NCI-H345 treated with DMSO at 0.1 percent for 48 hours (cell line): ENCODE measurements around the gene RNASE2.
"Not testable (repeated sequence)": the region's sequence is repeated elsewhere in the genome, so short reads cannot be mapped to it uniquely, and the experiment has no call there.

Experiments
- DNase-seq: peaks from one replicate; lab custom pipeline; 2025; ENCODE audit not compliant: unreplicated experiment; lab: John Stamatoyannopoulos, UW

The RNASE2 gene

DNA sequence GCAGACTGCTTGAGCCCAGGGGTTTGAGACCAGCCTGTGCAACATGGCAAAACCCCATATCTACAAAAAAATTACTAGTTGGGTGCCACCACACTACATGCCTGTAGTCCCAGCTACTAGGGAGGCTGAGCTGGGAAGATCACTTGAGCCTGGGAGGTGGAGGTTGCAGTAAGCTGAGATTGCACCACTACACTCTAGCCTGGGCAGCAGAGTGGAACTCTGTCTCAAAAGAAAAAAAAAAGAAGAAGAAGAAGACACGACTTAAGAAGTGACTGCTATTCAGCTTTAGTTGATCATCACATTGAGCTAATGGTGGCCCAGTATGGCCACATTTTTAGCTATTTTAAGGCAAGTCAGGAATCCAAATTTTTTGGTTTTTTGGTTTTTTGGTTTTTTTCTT lies 25.6 kb downstream of the RNASE2 start:
- no peak for DNase-seq

DNA sequence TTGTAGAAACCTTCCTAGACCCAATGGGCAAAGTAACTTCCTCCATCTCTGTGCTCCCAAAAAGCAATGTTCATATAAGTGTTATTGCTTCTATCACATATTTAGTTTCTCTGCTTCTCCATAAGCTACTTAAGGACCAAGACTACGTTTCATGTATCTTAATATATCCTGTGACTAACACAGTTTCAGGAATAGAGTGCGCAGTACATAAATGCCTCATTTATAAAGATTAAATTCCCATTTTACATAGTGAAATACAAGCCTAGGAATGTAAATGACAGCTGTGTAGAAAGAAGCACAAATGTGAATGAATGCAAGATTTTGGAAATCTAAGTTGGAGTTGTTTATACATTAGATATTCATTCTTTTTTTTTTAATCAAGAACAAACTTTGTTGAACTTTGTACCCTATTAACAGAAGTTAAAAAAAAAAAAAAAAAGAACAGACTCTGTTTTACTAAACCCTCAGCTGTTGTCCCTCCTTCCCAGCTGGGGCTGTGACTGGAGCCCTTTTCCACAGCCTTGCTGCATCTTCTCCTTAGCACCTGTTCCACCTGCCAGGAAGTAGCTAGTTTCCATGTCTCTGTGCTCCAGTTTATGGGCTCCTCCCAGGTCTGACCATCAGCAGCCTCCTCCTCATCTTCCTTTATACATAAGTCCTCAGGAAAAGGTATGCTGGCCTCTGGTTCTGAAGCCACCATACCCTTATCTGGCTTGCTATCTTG lies 27.5 kb downstream of the RNASE2 start:
- no peak for DNase-seq

DNA sequence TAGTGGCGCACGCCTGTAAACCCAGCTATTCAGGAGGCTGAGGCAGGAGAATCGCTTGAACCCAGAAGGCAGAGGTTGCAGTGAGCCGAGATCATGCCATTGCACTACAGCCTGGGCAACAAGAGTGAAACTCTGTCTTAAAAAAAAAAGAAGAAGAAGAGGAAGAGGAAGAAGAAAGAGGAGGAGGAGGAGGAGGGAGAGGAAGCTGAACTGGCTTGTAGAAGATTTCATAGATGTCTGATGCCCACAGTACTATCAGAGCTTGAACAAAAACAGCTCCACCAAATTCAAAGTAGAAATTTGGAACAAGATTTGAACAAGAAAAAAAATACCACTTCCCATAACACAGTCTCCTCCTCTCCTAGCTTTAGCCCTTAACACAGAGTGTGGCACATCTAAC lies 30.4 kb downstream of the RNASE2 start:
- not testable (repeated sequence) for DNase-seq

DNA sequence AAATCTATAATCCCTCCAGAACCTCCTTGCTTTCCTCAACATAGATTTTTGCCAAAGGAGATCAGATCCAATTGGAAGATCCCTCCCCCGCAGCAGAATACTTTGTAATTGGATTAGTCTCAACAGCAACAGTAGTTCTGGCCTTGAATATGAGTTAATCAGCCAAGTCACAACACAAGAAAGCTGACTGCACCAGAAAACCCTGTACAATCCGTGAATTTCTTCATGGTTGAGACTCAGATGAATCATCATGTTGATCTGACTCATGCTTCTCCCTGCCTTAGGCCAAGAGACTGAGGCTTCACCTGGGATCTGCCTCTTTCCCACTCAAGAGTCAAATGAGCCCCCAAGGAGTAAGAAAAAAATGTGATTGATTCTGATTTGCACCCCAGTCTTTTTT lies 31.5 kb downstream of the RNASE2 start:
- DNase-seq = no peak

DNA sequence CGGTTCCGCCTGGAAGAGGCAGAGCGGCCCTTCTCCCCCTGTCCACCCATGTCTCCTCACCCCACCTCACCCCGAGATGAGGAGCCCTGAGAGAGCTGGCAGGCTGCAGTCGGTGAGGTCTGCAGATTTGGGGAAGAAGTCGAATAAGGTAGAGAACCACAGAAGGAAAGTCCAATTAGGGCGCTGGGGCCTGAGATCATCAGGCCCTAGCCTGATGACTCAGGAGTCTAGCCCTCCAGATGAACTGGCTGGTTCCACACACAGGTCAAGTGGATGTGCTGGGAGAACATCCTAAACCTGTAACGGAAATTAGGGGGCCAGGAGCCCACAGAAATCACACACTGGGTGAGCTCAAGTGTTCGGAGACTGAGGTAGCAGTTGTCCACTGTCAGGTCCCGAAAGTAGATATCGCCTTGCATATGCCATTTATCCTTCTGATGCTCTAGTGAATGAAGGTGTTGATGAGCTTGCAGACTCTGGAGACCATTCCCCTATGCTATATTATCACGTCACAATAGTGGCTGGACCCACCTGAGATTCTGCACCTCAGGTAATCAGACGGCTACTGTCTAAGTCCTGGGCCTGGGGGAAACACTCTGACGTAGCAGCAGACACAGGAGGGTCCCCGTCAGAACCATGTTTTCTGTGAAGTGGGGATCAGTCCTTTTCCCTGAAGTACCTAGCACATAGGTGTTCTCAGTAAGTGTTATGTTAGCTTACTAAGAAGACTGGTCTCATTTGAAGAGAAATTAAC lies 33.6 kb downstream of the RNASE2 start:
- DNase-seq = no peak

DNA sequence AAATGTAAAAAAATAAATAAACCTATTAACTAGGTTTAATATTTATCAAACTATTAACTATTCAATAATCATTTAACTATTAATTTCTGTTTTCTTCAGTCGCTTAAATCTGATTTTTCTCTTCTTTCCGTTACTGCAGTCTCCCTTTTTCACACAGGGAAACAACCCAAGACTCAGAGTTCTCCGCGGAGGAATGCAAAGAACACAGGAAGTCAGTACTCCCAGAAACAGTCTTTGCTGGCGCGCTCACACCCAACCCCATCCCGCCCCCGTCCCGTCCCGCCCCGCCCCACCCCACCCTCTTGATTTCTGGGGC lies 34.1 kb downstream of the RNASE2 start:
- no peak for DNase-seq

DNA sequence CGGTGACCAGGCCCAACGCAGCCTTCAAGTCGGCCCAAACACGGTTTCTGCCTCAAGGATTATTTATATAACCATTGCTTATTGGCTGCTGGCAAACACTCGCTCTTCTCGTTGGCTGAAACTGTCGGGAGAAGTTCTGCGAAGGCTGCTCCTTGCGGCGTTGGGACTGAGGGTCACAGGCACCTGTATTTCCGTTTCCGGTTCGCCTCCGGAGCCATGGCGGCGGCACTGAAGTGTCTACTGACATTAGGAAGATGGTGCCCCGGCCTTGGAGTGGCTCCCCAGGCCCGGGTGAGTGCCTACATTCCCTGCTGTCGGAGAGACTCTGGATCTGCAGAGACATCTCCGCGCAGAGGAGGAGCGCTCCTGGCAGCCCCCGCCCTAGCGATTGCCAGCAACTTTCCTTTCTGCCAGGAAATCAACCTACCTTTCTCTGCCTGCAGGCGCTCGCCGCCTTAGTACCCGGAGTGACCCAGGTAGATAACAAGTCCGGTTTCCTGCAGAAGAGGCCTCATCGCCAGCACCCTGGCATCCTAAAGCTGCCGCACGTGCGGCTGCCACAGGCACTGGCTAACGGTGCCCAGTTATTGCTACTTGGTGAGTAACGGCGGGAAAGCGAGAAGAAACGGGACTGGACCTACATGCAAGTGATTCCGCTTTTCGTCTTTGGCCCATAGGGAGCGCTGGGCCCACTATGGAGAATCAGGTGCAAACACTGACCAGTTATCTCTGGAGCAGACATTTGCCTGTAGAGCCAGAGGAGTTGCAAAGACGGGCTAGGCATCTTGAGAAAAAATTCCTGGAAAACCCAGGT lies 34.7 kb downstream of the RNASE2 start, which contains the start of gene METTL17:
Gene METTL17, plus strand, starts transcription at position 194 of the 814 bp plus-strand sequence. Its CDS starts 23 bp downstream, at position 217.
- peak; percentile 52 for DNase-seq

DNA sequence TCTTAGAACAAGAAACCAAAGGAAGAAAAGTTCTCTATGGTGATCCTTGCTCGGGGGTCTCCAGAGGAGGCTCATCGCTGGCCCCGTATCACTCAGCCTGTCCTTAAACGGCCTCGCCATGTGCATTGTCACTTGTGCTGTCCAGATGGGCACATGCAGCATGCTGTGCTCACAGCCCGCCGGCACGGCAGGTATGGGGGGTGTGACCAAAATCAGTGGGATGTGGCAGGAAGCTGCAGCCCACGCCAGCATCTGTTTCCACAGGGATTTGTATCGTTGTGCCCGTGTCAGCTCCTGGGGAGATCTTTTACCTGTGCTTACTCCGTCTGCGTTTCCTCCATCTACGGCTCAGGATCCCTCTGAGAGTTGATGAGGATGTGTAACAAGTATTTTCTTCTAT lies 41.2 kb downstream of the RNASE2 start:
- DNase-seq = no peak

DNA sequence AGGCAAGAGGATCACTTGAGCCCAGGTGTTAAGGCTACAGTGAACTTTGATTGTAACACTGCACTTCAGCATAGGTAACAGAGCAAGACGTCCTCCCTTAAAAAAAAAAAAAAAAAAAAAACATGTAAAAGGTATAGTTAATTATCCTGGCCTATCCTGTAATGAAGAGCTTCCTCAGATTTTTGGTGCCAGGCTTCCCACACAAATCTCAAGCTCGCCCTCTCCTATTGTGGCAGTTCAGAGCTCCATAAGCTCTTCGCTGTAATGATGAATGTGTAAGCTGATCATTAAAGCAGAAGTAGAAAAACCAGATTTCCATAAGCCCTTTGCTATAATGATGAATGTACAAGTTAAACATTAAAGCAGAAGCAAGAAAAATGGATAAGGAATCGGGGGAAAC lies 41.8 kb downstream of the RNASE2 start:
- no peak for DNase-seq

DNA sequence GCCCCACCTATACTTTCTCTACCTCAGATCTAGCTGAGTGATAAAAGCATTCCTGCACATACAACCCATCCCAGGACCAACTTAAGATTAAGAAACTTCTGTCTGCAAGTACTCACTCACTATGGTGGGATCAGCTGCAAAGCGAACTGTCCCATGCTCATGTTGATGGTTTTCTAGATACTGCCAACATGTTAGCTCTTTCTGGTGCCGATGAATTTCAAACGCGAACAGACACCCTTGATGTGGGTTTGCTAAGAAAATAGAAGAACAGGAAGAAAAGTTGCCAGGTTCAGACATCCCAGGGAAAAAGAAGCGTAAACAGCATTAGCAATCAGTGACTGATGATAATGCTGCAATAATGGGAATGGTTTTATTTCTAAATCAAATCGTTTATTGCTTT lies 42.3 kb downstream of the RNASE2 start:
- DNase-seq = no peak

DNA sequence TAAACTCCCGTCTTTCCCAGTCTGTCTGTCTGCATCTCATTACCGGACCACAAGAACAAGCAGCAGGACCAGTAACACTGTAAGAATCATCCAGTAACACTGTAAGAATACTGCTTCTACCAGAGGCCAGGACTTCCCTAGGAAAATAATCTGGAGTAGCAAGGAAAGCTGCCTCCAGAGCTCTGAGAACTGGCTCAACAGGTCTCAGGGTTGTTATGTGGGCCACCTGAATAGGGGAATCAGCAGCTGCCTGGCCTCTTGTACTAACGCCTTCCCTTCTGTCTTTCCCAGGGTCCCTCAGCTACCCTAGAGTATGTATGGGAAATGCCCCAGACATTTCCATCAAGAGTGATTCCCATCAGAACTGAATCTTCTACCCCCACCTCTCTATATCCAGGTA lies 42.9 kb downstream of the RNASE2 start:
- DNase-seq = no peak

DNA sequence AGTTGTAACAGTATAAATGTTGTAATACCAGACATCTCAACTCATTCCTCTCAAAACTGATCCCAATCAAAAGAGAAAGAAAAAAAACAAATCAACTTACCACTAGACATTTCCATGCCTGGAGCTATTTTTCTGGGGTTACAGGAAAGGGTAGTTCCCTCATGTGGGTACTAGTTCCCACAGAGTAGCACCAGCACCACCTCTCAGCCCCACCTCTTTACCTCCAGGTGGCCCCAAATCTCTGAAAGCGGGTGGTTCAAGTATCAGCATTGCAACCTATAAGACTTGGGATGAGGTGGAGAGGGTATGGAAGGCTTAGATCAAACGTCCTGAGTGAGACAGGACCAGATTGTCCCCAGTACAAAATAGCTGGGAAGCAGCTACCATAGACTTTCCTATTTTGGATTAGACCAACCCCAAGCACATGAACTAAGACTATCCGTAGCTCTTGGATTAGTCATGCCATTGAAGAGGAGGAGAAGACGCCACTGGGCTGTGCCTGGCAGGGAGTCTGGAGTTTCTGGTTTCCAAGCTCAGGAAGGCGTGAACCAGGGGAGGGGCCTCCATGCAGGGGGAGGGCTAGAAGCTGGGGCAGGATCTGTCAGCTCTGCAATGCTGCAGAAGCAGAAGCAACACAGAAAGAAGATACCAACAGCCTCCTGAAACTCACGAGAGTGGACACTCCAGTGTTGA lies 43.5 kb downstream of the RNASE2 start, which contains the start of gene SLC39A2:
Gene SLC39A2, plus strand, starts transcription at position 620 of the 693 bp plus-strand sequence. CDS start 154 bp downstream, outside the sequence.
- no peak for DNase-seq

DNA sequence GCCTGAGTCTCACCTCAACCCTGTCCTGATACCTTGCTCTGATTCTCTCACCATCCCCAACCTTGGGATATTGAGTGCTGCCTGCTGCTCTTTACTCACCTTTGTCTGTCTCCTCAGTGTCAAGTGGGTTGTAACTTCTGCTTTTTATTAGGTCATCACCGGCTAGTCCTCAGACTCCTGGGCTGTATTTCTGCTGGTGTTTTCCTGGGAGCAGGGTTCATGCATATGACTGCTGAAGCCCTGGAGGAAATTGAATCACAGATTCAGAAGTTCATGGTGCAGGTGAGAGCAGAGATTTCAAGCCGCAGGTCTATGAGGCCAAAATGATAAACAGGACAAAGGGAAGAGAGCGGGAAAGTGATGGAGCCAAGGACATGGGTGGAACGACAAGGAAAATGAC lies 44.3 kb downstream of the RNASE2 start:
- no peak for DNase-seq

DNA sequence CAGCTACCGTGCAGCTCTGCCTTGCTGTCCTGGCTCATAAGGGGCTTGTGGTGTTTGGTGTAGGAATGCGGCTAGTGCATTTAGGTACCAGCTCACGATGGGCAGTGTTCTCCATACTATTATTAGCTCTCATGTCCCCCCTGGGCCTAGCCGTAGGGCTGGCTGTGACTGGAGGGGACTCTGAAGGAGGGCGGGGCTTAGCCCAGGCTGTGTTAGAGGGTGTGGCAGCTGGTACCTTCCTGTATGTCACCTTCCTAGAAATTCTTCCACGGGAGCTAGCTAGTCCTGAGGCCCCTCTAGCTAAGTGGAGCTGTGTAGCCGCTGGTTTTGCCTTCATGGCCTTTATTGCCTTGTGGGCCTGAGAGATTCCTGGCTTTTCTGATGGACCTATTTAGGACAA lies 45.9 kb downstream of the RNASE2 start:
- no peak for DNase-seq

DNA sequence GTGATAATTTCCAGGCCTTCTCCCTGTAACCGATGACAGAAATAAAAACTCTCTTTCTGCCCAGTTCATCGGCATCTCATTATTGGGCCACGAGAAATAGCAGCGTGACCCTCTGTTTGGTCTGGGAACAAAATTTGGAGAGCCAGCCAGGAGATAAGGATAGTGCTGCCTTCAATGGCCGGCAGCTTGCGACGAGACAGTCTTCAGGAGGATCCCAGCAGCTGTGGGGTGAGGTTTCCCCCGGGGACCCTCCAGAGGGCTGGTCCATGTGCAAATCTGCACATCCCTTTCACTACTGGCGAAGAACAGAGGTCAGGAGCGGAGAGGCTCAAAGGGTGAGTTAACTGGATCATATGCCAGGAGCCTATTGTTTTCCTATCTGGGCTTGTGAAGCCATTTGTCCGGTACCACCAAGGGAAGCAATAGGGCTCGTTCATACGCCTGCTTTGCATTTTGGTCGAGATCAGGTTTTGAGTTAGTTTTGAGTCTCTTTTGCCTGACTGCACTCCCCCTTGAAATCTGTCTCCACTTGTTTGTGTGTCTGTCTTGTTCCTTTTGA lies 48.6 kb downstream of the RNASE2 start:
- no peak for DNase-seq
